Karpas-422 (cell line): ENCODE results near the gene CACNA1C. TPM values are rescaled to one million over a fixed set of nuclear protein-coding genes. Genes with fewer than 3 reads are reported as not detected.

ENCODE experiments used
- DNase-seq: peaks from one replicate; pipeline ENCODE4 v3.0.0-alpha.2; 2015
- H2AFZ ChIP-seq: fragments of 200-600 bp; sonication (generic); 2 replicates; pipeline ENCODE4 v1.6.1; 2014; ENCODE audit warnings: antibody characterized with exemption, low read length, mixed read lengths
- H3K27ac ChIP-seq: fragments of 200-600 bp; sonication (generic); 2 replicates; pipeline ENCODE4 v1.5.1; 2014; ENCODE audit warnings: mild to moderate bottlenecking, low read length, moderate library complexity
- H3K27me3 ChIP-seq: fragments of 200-600 bp; sonication (generic); 2 replicates; pipeline ENCODE4 v1.6.1; 2014; ENCODE audit warnings: low read length, mixed read lengths
- H3K36me3 ChIP-seq: fragments of 200-600 bp; sonication (generic); 2 replicates; pipeline ENCODE4 v1.6.1; 2014; ENCODE audit warnings: low read length, mixed read lengths; ENCODE audit not compliant: insufficient read depth
- H3K4me1 ChIP-seq: fragments of 200-600 bp; sonication (generic); 2 replicates; pipeline ENCODE4 v1.6.1; 2014; ENCODE audit warnings: mild to moderate bottlenecking, low read length, mixed read lengths
- H3K4me2 ChIP-seq: fragments of 200-600 bp; sonication (generic); 2 replicates; pipeline ENCODE4 v1.6.1; 2014; ENCODE audit warnings: low read length, low read depth, mild to moderate bottlenecking; ENCODE audit not compliant: poor library complexity, severe bottlenecking
- H3K4me3 ChIP-seq: fragments of 200-600 bp; sonication (generic); 2 replicates; pipeline ENCODE4 v1.5.1; 2014; ENCODE audit warnings: mild to moderate bottlenecking, antibody characterized with exemption, low read length, mixed read lengths
- H3K79me2 ChIP-seq: fragments of 200-600 bp; sonication (generic); 2 replicates; pipeline ENCODE4 v1.6.1; 2014; ENCODE audit warnings: mild to moderate bottlenecking, low read length, mixed read lengths
- H3K9ac ChIP-seq: fragments of 200-600 bp; sonication (generic); 2 replicates; pipeline ENCODE4 v1.6.0; 2014; ENCODE audit warnings: low read length
- H3K9me2 ChIP-seq: fragments of 200-600 bp; sonication (generic), shearing (Covaris generic); replicated peaks from 2 replicates; pipeline ENCODE4 v1.6.0; 2014; ENCODE audit warnings: mild to moderate bottlenecking, low read length, moderate library complexity; ENCODE audit not compliant: insufficient read depth
- H3K9me3 ChIP-seq: fragments of 300-700, 200-600 bp; sonication (generic); 2 replicates; pipeline ENCODE4 v1.6.1; 2014; ENCODE audit warnings: low read length, mixed read lengths
- H4K20me1 ChIP-seq: fragments of 200-600 bp; sonication (generic); 2 replicates; pipeline ENCODE4 v1.6.1; 2014; ENCODE audit warnings: mild to moderate bottlenecking, antibody characterized with exemption, low read length, low read depth; ENCODE audit not compliant: insufficient read depth
- total RNA-seq: library from RNA; depleted of rRNA; stranded (reverse); fragments of >200 nt; shearing (Covaris generic); gene quantifications from 2 replicates; pipeline ENCODE4 v1.2.3, GENCODE V29; 2014; ENCODE audit warnings: low replicate concordance

CACNA1C gene
- total RNA-seq, 1 experiment from 2014 or later: 0.11 TPM

GRCh38 chr12:2306012-2306411, 253.2 kb downstream of the CACNA1C start:
- Histone ChIP-seq H3K9ac (no peak overlapping the region), H2AFZ (no peak overlapping the region), H3K4me2 (no peak overlapping the region), H3K27me3 (peaks cover 2% of the 10 kb centered on the region; the same call in 1 of the 2 replicates), H3K4me3 (no peak overlapping the region), H3K27ac (no peak overlapping the region), H3K9me3 (no peaks in the 10 kb centered on the region), H3K36me3 (no peaks in the 10 kb centered on the region), H3K9me2 (no peaks in the 10 kb centered on the region), H4K20me1 (no peaks in the 10 kb centered on the region), H3K79me2 (no peaks in the 10 kb centered on the region), H3K4me1 (peaks cover 11% of the 10 kb centered on the region)
- DNase-seq: no peak

GRCh38 chr12:2306735-2307134, 253.9 kb downstream of the CACNA1C start:
- Histone ChIP-seq H3K4me1 (peaks cover 11% of the 10 kb centered on the region), H3K9me2 (no peaks in the 10 kb centered on the region), H3K4me2 (no peak overlapping the region), H3K27ac (no peak overlapping the region), H4K20me1 (no peaks in the 10 kb centered on the region), H3K9ac (no peak overlapping the region), H3K36me3 (no peaks in the 10 kb centered on the region), H3K4me3 (no peak overlapping the region), H3K27me3 (peaks cover 2% of the 10 kb centered on the region; the same call in 1 of the 2 replicates), H2AFZ (no peak overlapping the region), H3K79me2 (no peaks in the 10 kb centered on the region), H3K9me3 (no peaks in the 10 kb centered on the region)
- DNase-seq: no peak

DNA sequence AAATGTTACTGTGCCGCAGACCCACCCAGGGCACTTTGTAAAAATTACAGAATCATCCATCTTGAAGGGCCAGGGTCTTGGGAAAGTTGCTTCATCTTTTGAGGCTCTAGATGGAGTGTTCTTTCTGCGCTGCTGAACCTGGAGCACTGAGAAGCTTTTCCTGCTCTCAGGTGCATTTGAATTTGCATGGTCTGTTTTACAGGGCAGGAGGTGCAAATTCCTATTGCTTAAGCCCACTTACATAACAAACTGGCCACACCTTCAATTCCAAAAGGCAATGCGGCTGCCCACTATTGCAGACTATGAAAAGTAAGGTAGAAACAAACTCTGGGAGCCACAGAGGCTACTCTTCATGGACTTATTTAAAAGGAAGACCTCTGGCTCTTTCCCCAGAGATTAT, 254.8 kb downstream of the CACNA1C start:
- Histone ChIP-seq H3K36me3 (no peaks in the 10 kb centered on the region), H4K20me1 (no peaks in the 10 kb centered on the region), H3K9me3 (no peaks in the 10 kb centered on the region), H3K79me2 (no peaks in the 10 kb centered on the region), H3K4me2 (no peak overlapping the region), H3K4me3 (no peak overlapping the region), H3K27me3 (peaks cover 2% of the 10 kb centered on the region; the same call in 1 of the 2 replicates), H3K27ac (no peak overlapping the region), H2AFZ (no peak overlapping the region), H3K4me1 (peaks cover 11% of the 10 kb centered on the region), H3K9ac (no peak overlapping the region), H3K9me2 (no peaks in the 10 kb centered on the region)
- no peak for DNase-seq

GRCh38 chr12:2309647-2310046, 256.9 kb downstream of the CACNA1C start:
- H3K9me3 ChIP-seq: no peaks in the 10 kb centered on the region
- no peak overlapping the region for H3K4me3 ChIP-seq
- peaks cover 11% of the 10 kb centered on the region for H3K4me1 ChIP-seq

DNA sequence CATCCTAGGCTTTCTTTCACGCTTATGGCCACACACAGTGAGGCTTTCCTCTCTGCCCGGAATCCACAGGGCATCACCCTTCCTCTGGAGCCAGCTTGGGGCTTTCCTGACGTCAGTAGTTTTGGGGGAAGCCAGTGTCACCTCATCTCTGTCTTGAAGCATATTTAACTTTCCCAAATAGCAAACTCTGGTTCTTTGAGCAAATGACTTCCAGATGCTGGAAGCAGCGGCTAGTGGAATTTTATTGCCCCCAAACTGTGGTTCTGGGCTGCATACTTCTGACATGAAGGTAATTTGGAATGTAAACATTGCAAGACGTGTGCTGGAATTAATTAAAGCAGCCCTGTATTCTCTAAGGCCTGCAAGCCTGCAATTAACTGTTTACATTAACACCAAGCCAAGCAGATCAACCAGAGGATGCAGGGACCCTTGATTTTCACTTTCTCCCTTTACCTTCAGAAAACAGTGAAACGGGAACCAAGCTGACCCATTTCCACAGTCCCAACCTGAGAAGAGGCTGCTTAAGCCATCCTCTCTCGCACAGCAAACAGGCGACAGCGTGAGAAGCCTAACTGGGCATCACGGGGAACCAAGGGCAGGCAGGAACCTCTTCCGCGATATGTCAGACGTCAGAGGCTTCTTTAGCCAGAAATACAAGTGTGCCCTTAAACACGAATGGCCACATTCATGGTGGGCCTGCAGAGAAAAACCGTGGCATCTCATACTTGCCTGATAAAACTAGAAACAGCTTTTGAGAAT, 258.4 kb downstream of the CACNA1C start:
- H3K4me1 ChIP-seq: peaks cover 11% of the 10 kb centered on the region
- peaks cover 2% of the 10 kb centered on the region; the same call in 1 of the 2 replicates for H3K27me3 ChIP-seq
- no peaks in the 10 kb centered on the region for H3K9me2 ChIP-seq
- no peaks in the 10 kb centered on the region for H3K79me2 ChIP-seq
- DNase-seq: no peak
- H3K4me2 ChIP-seq: no peak overlapping the region
- H3K4me3 ChIP-seq: no peak overlapping the region
- no peaks in the 10 kb centered on the region for H3K36me3 ChIP-seq
- no peak overlapping the region for H3K9ac ChIP-seq
- H4K20me1 ChIP-seq: no peaks in the 10 kb centered on the region
- no peak overlapping the region for H2AFZ ChIP-seq
- no peak overlapping the region for H3K27ac ChIP-seq
- no peaks in the 10 kb centered on the region for H3K9me3 ChIP-seq

More at GRCh38 chr12:2309647-2310046, 256.9 kb downstream of the CACNA1C start:
- Histone ChIP-seq H3K27me3 (peaks cover 2% of the 10 kb centered on the region; the same call in 1 of the 2 replicates), H3K27ac (no peak overlapping the region), H4K20me1 (no peaks in the 10 kb centered on the region), H3K79me2 (no peaks in the 10 kb centered on the region), H3K9me2 (no peaks in the 10 kb centered on the region), H3K36me3 (no peaks in the 10 kb centered on the region), H3K9ac (no peak overlapping the region), H3K4me2 (no peak overlapping the region), H2AFZ (no peak overlapping the region)
- peak; percentile 45 for DNase-seq

DNA sequence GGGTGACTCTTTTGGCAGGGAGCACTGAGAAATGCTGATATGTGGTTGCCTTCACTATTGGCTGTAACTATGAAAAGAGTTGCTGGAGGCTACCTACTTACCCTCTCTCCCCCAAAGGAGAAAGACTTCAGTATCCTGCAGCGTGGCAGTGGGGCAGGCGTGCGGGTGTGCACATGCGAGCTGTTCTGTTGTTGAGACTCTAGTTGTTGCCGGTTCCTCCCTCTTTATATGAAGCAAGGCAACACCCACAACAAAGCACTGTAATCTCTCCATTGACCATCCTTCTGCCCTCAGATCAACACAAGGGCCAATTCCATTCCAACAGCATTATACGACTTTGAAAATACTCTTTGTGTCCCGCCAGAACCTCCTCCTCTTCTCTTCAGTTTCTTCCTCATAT, 259.4 kb downstream of the CACNA1C start:
- no peak overlapping the region for H3K4me3 ChIP-seq

DNA sequence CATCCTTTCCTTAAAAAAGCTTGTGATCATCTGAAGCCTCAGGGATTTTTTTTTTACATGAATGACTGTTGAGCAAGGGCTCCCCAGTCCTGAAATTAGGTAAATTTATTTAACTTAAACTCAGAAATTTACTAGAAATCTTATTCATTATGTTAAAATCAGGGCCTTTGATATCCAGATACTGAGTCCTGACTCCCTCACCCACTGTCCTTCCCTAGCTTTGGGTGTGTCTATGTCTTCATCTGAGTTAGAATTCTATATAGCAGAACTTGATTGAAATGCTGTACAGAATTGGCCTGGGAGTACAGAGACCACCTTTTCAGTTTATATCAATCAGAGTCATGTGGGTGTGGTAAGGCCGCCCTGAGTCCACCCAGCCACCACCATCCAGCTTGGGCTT, 260.0 kb downstream of the CACNA1C start:
- no peak overlapping the region for H3K27ac ChIP-seq
- H2AFZ ChIP-seq: no peak overlapping the region
- H3K36me3 ChIP-seq: no peaks in the 10 kb centered on the region
- no peaks in the 10 kb centered on the region for H3K9me2 ChIP-seq
- H3K9me3 ChIP-seq: no peaks in the 10 kb centered on the region
- no peak overlapping the region for H3K4me3 ChIP-seq
- H3K4me2 ChIP-seq: no peak overlapping the region
- H3K4me1 ChIP-seq: no peaks in the 10 kb centered on the region; the same call in 1 of the 2 replicates
- no peak overlapping the region for H3K9ac ChIP-seq
- peaks cover 2% of the 10 kb centered on the region; the same call in 1 of the 2 replicates for H3K27me3 ChIP-seq
- no peaks in the 10 kb centered on the region for H3K79me2 ChIP-seq
- H4K20me1 ChIP-seq: no peaks in the 10 kb centered on the region
- DNase-seq: no peak

More for the DNA sequence above, 259.4 kb downstream of the CACNA1C start:
- Histone ChIP-seq H3K4me2 (no peak overlapping the region), H4K20me1 (no peaks in the 10 kb centered on the region), H3K9ac (no peak overlapping the region), H3K36me3 (no peaks in the 10 kb centered on the region), H3K9me3 (no peaks in the 10 kb centered on the region), H2AFZ (no peak overlapping the region), H3K9me2 (no peaks in the 10 kb centered on the region), H3K27me3 (peaks cover 2% of the 10 kb centered on the region; the same call in 1 of the 2 replicates), H3K79me2 (no peaks in the 10 kb centered on the region), H3K27ac (no peak overlapping the region), H3K4me1 (peaks cover 2% of the 10 kb centered on the region)
- DNase-seq: no peak

- H3K36me3 ChIP-seq: no peaks in the 10 kb centered on the region
- no peaks in the 10 kb centered on the region for H3K4me1 ChIP-seq
- DNase-seq: no peak
- H3K4me2 ChIP-seq: no peak overlapping the region
- no peaks in the 10 kb centered on the region for H3K9me2 ChIP-seq
- no peak overlapping the region for H2AFZ ChIP-seq
- H3K27me3 ChIP-seq: no peaks in the 10 kb centered on the region
- no peak overlapping the region for H3K4me3 ChIP-seq
- no peaks in the 10 kb centered on the region for H3K79me2 ChIP-seq
- H3K27ac ChIP-seq: no peak overlapping the region
- H3K9ac ChIP-seq: no peak overlapping the region
- no peaks in the 10 kb centered on the region for H4K20me1 ChIP-seq
- H3K9me3 ChIP-seq: no peaks in the 10 kb centered on the region
Observed at GRCh38 chr12:2314492-2314891, 261.7 kb downstream of the CACNA1C start.
